NCI-H510A (cell line): ENCODE results near the gene DSCAM.

ENCODE experiments used
- DNase-seq: peaks from one replicate; lab custom pipeline; 2025; lab: John Stamatoyannopoulos, UW

Gene DSCAM

GRCh38 chr21:40840401-40841125 is 6.4 kb downstream of the DSCAM start:
- DNase-seq, result no peak

GRCh38 chr21:40839521-40839920 is 7.4 kb downstream of the DSCAM start:
- no peak for DNase-seq

- DNase-seq, result no peak
These were observed 9.5 kb downstream of the DSCAM start for GRCh38 chr21:40837456-40837855.

- no peak for DNase-seq
These were observed 11.7 kb downstream of the DSCAM start for GRCh38 chr21:40835184-40835694.

GRCh38 chr21:40833184-40833583 is 13.8 kb downstream of the DSCAM start:
- DNase-seq, result no peak

GRCh38 chr21:40832316-40832715 is 14.6 kb downstream of the DSCAM start:
- DNase-seq, result no peak

- DNase-seq, result no peak
These were observed 16.1 kb downstream of the DSCAM start for GRCh38 chr21:40830836-40831235.

GRCh38 chr21:40829791-40830190 is 17.2 kb downstream of the DSCAM start:
- no peak for DNase-seq

GRCh38 chr21:40829308-40829707 is 17.6 kb downstream of the DSCAM start:
- DNase-seq, result no peak

- DNase-seq, result no peak
These were observed 19.4 kb downstream of the DSCAM start for GRCh38 chr21:40827509-40827908.

GRCh38 chr21:40819071-40819900 is 27.7 kb downstream of the DSCAM start:
- no peak for DNase-seq

- no peak for DNase-seq
These were observed 33.0 kb downstream of the DSCAM start for GRCh38 chr21:40813918-40814317.

GRCh38 chr21:40809673-40810197 is 37.2 kb downstream of the DSCAM start:
- DNase-seq, result no peak

- DNase-seq, result no peak
These were observed 43.9 kb downstream of the DSCAM start for GRCh38 chr21:40803101-40803500.

- no peak for DNase-seq
These were observed 46.8 kb downstream of the DSCAM start for GRCh38 chr21:40800126-40800525.

- DNase-seq, result no peak
These were observed 49.1 kb downstream of the DSCAM start for GRCh38 chr21:40797891-40798290.

GRCh38 chr21:40797410-40797809 is 49.5 kb downstream of the DSCAM start:
- no peak for DNase-seq

GRCh38 chr21:40796464-40796863 is 50.5 kb downstream of the DSCAM start:
- no peak for DNase-seq

GRCh38 chr21:40795313-40795712 is 51.6 kb downstream of the DSCAM start:
- DNase-seq, result no peak

- DNase-seq, result no peak
These were observed 54.1 kb downstream of the DSCAM start for GRCh38 chr21:40792691-40793456.

GRCh38 chr21:40788635-40789034 is 58.3 kb downstream of the DSCAM start:
- no peak for DNase-seq

- no peak for DNase-seq
These were observed 63.6 kb downstream of the DSCAM start for GRCh38 chr21:40783404-40783803.
